Suprapubic skin (tissue), 4 donors: Measurements from ENCODE around the gene PLBD2. TPM values are rescaled to one million over a fixed set of nuclear protein-coding genes. Genes with fewer than 3 reads are reported as not detected.
"Not testable (repeated sequence)": the region's sequence is repeated elsewhere in the genome, so short reads cannot be mapped to it uniquely, and the experiment has no call there.

ENCODE experiments used
- DNase-seq, 2 donors: peaks; one replicate each; pipeline ENCODE4 v3.0.0-alpha.2; 2019; ENCODE audit warnings: low spot score in 2 of 2
- H3K27ac ChIP-seq: fragments of 200-600 bp; sonication (generic); one replicate; pipeline ENCODE4 v1.5.1; 2019
- H3K27me3 ChIP-seq: fragments of 200-600 bp; sonication (generic); one replicate; pipeline ENCODE4 v1.5.1; 2019
- H3K36me3 ChIP-seq: fragments of 200-600 bp; sonication (generic); one replicate; pipeline ENCODE4 v1.5.1; 2019
- H3K4me1 ChIP-seq: fragments of 200-600 bp; sonication (generic); one replicate; pipeline ENCODE4 v1.5.1; 2019
- H3K4me3 ChIP-seq: fragments of 200-600 bp; sonication (generic); one replicate; pipeline ENCODE4 v1.5.1; 2019; ENCODE audit warnings: mild to moderate bottlenecking
- H3K9me3 ChIP-seq: fragments of 200-600 bp; sonication (generic); one replicate; pipeline ENCODE4 v1.5.1; 2019
- EP300 ChIP-seq: sonication (generic); formaldehyde crosslinking; IDR thresholded peaks from one replicate; pipeline ENCODE4 v1.6.1; 2017; ENCODE audit warnings: antibody characterized with exemption
- POLR2A ChIP-seq, 2 donors: fragments of 450-650 bp; IDR thresholded peaks; one replicate each; pipeline ENCODE4 v1.6.1; 2017; ENCODE audit warnings: antibody characterized with exemption in 2 of 2, mild to moderate bottlenecking in 2 of 2, moderate library complexity in 2 of 2
- POLR2AphosphoS5 ChIP-seq, 3 donors: sonication (generic); formaldehyde crosslinking; IDR thresholded peaks; one replicate each; pipeline ENCODE4 v1.6.1; 2017; ENCODE audit warnings: antibody characterized with exemption in 3 of 3
- WGBS: methylation state at CpG from one replicate; pipeline ENCODE4 v1.1.5; 2018; 5-methylcytosine and 5-hydroxymethylcytosine counted together
- total RNA-seq, 4 donors: library from RNA; depleted of rRNA; stranded (reverse); fragments of >200 nt; gene quantifications; one replicate each; pipeline ENCODE4 v1.1.0, GENCODE V29; 2016
- TF ChIP-seq, protein P1 (sequence below), 2 donors: fragments of 200-600 bp in 1 of 2; fragments of 450-650 bp in 1 of 2; sonication (generic) in 1 of 2; IDR thresholded peaks; one replicate each; pipeline ENCODE4 v1.5.1; 2016 to 2019; ENCODE audit warnings: antibody characterized with exemption in 2 of 2, mild to moderate bottlenecking in 1 of 2, moderate library complexity in 1 of 2

The PLBD2 gene
- total RNA-seq, 4 donors from 2014 or later: 22.2 to 29.2 (median 27.3) TPM

DNA sequence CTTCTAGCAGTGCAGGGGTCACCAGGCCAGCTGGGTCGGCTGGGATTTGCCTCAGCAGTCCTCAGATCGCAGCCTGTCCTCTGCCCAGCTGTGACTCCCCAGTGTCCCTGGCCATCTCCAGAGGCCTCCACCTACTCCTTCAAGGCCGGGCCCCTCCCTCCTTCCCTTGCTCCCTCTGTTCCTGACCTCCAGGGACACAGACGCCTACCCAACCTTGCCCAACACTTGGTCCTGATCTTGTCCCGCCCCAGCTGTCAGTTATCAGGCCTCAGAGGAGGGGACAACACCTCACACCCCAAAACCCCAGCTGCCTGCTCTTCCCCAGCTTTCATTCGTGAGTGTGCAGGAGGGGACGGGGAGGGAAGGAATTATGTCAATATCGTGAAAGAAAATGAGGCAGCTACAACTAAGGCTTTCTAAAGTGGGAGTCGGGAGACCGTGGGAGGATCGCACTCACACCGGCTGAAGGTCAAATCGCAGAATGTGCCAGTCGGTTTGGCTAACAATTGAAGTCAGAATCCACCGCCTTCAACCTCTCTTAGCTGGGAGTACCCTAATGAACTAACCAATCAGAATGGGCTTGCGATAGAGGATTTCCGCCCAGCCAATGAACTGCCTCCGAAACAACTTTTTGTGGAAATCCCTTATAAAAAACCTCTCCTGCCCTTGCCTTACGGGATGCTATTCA is 9.4 kb upstream of the PLBD2 start:
- H3K36me3 ChIP-seq: no peaks in the 10 kb centered on the region
- 62% methylated on average over 19 of the region's 19 CpGs for WGBS

DNA sequence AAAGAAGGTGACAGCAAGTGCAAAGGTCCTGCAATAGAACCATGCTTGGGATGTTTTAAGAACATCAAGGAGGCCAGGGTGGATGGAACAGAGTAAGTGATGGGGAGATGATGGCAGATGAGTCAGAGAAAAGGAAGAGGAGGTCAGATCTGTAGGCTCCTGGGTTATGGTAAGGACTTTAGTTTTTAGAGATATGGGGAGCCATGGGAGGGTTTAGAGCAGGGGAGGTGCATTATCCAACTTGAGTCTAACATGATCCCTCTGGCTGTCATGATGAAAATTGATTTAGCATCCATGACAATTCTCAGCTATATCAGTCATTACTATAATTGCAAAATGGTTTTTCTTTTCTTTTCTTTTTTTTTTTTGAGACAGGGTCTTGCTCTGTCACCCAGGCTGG is 7.3 kb upstream of the PLBD2 start:
- Histone ChIP-seq H3K27ac (no peak overlapping the region), H3K4me1 (no peaks in the 10 kb centered on the region), H3K4me3 (no peak overlapping the region), H3K36me3 (no peaks in the 10 kb centered on the region), H3K27me3 (no peaks in the 10 kb centered on the region), H3K9me3 (no peaks in the 10 kb centered on the region)
- DNase-seq: no peak
- TF ChIP-seq POLR2AphosphoS5 (IDR thresholded peaks at IDR 0.05): no peak
- TF ChIP-seq, protein P1, sequence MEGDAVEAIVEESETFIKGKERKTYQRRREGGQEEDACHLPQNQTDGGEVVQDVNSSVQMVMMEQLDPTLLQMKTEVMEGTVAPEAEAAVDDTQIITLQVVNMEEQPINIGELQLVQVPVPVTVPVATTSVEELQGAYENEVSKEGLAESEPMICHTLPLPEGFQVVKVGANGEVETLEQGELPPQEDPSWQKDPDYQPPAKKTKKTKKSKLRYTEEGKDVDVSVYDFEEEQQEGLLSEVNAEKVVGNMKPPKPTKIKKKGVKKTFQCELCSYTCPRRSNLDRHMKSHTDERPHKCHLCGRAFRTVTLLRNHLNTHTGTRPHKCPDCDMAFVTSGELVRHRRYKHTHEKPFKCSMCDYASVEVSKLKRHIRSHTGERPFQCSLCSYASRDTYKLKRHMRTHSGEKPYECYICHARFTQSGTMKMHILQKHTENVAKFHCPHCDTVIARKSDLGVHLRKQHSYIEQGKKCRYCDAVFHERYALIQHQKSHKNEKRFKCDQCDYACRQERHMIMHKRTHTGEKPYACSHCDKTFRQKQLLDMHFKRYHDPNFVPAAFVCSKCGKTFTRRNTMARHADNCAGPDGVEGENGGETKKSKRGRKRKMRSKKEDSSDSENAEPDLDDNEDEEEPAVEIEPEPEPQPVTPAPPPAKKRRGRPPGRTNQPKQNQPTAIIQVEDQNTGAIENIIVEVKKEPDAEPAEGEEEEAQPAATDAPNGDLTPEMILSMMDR (IDR thresholded peaks at IDR 0.05): no peak
- TF ChIP-seq POLR2A (IDR thresholded peaks at IDR 0.05): no peak
- no peak for TF ChIP-seq EP300

More for the DNA sequence above, 9.4 kb upstream of the PLBD2 start:
- TF ChIP-seq, protein P1 (IDR thresholded peaks at IDR 0.05): no peak
- TF ChIP-seq EP300 (no peak), POLR2A (IDR thresholded peaks at IDR 0.05) (no peak), POLR2AphosphoS5 (IDR thresholded peaks at IDR 0.05) (no peak)
- DNase-seq: no peak
- Histone ChIP-seq H3K27me3 (no peaks in the 10 kb centered on the region), H3K27ac (no peak overlapping the region), H3K9me3 (no peaks in the 10 kb centered on the region), H3K4me1 (no peaks in the 10 kb centered on the region), H3K4me3 (no peak overlapping the region)

DNA sequence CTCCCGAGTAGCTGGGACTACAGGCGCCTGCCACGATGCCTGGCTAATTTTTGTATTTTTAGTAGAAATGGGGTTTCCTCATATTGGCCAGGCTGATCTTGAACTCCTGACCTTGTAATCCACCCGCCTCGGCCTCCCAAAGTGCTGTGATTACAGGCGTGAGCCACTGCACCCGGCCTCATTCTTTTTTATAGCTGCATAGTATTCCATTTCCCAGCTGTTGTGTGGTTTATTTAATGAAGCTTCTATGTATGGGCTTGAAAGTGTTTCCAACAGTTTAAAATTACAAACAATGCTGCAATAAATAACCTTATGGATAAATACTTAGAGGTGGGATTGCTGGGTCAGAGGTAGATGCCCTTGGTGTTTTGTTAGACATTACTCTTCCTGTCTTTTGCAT is 4.2 kb upstream of the PLBD2 start:
- not testable (repeated sequence) for H3K27me3 ChIP-seq, DNase-seq, H3K4me3 ChIP-seq, H3K9me3 ChIP-seq, H3K27ac ChIP-seq, H3K36me3 ChIP-seq
- peaks cover 10% of the 10 kb centered on the region for H3K4me1 ChIP-seq
- WGBS: 94% methylated on average over 7 of the region's 7 CpGs

DNA sequence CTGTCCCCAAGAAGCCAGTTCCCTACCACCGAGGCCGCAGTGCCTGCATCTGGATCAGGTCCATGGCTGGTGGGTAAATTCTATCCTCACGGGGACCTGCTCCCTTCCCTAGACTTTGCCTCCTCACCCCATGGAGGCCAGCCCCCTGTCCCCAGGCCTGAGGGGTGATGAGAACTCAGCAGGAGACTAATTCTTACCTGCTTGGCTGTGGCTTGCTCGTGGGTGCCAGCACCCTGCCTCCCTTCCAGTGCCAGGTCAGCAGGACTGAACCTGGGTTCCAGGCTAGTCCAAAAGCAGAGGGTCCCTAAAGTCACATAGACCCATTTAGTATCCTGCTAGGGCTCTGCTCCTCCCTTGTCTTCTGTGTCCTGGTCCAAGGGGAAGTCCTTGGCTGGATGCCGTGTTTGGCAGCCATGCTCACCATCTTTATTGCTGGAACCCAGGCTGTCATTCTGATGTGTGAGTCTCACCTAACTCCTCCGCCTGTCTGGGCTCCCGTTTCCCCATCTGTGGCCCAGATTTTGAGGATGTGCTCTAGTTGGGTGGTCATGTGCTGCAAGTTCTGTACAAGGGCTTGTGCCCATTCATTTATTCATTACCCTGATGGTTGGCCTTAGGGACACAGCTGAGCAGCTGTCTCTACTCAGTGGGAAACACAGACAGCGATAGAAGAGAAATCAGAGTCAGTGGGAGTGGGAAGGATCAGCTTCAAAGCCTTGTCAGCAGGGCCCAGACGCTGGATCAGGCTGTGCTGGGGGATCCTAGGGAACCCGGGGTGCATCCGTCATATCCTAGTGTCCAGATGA is 949 bp downstream of the PLBD2 start:
- H3K4me1 ChIP-seq: peaks cover 38% of the 10 kb centered on the region
- H3K36me3 ChIP-seq: peaks cover under 1% of the 10 kb centered on the region
- WGBS: 33% methylated on average over 8 of the region's 11 CpGs
- H3K27ac ChIP-seq: peak overlapping the region; percentile 70
- no peak for TF ChIP-seq POLR2AphosphoS5 (IDR thresholded peaks at IDR 0.05)
- no peak for TF ChIP-seq POLR2A (IDR thresholded peaks at IDR 0.05)
- no peak for TF ChIP-seq EP300
- TF ChIP-seq, protein P1 (IDR thresholded peaks at IDR 0.05): no peak
- no peaks in the 10 kb centered on the region for H3K9me3 ChIP-seq
- peak in 1 of 2 donors; percentile 75 for DNase-seq
- H3K27me3 ChIP-seq: no peaks in the 10 kb centered on the region
- peak overlapping the region; percentile 56 for H3K4me3 ChIP-seq

DNA sequence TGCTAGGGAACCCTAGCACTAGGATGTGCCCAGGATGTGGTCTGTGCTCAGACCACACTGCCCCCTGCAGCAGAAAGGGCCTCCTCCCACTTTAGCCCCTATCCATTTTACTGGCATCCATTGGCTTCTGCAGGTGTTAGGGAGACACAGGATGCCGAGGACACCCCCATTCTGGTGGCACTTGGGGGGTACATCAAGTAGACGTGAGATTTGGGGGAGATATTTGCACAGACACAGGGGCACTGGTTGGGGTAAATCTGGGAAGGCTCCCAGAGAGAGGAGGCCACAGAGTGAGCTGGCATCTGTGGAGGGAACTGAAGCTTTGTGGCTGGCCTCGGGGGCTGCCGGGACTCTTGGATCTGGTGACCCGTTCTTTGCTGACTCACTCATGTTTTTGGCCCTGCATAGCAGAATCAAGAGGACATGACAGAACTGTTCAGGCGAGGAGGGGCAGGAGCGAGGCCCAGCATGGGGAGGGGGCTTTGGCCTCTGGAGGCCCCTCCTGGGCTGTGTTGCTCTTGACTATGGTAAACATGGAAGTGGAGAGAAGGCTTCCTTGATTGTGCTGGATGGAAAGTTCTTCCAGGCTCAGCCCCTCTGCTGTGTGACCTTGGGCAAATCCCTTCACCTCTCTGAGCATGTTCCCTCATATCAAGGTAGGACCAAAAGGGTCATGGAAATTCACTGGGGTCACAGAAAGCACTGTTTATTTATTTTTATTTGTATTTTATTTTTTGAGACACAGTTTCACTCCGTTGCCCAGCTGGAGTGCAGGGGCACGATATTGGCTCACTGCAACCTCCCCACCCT is 1.8 kb downstream of the PLBD2 start:
- TF ChIP-seq, protein P1 (IDR thresholded peaks at IDR 0.05): no peak
- TF ChIP-seq POLR2AphosphoS5 (IDR thresholded peaks at IDR 0.05): no peak
- no peak for TF ChIP-seq POLR2A (IDR thresholded peaks at IDR 0.05)
- TF ChIP-seq EP300: no peak
- Histone ChIP-seq H3K9me3 (no peaks in the 10 kb centered on the region), H3K4me1 (peaks cover 38% of the 10 kb centered on the region), H3K27ac (peak overlapping the region; percentile 70), H3K27me3 (no peaks in the 10 kb centered on the region), H3K4me3 (peak overlapping the region; percentile 56), H3K36me3 (peaks cover 4% of the 10 kb centered on the region)
- whole genome bisulfite sequencing: 61% methylated on average over 9 of the region's 9 CpGs
- no peak for DNase-seq
